IMR-90 (cell line): ENCODE measurements around the gene ARPC4. TPM values are rescaled to one million over a fixed set of nuclear protein-coding genes. Genes with fewer than 3 reads are reported as not detected.

Experiments
- ATAC-seq: fragments of 200-7000 bp; cut with Tn5 transposase; 2 replicates; pipeline ENCODE4 v1.9.1; 2020; ENCODE audit warnings: low read depth, mild to moderate bottlenecking, moderate library complexity
- BruUV-seq: library from RNA; stranded (reverse); fragments of 400-500 nt; replicated peaks from 2 replicates; lab custom pipeline; 2021; lab: Mats Ljungman, UMichigan
- CTCF ChIA-PET: fragments of 300-600 bp; formaldehyde crosslinking; extraction: SDS; loops from one replicate; lab custom pipeline; 2021; ENCODE audit warnings: antibody characterized with exemption; lab: Yijun Ruan, JAX
- POLR2A ChIA-PET: fragments of 300-600 bp; sonication (Branson Sonifier 250); formaldehyde crosslinking; loops from one replicate; lab custom pipeline; 2022; ENCODE audit warnings: antibody characterized with exemption; ENCODE audit not compliant: unreplicated experiment; lab: Charles Lee
- DNase-seq: peaks from one replicate; pipeline ENCODE4 v3.0.0; 2013
- H2AFZ ChIP-seq: replicated peaks from 2 replicates; pipeline ENCODE3; 2013; ENCODE audit warnings: low read length, mild to moderate bottlenecking; ENCODE audit not compliant: poor library complexity
- H2AK5ac ChIP-seq: 2 replicates; pipeline ENCODE4 v1.6.1; 2013; ENCODE audit warnings: low read depth, low read length, inconsistent platforms
- H2AK9ac ChIP-seq: replicated peaks from 2 replicates; pipeline ENCODE3; 2013; ENCODE audit warnings: mild to moderate bottlenecking, low read depth, low read length, moderate library complexity; ENCODE audit not compliant: poor library complexity
- H2BK120ac ChIP-seq: 2 replicates; pipeline ENCODE4 v1.6.1; 2013; ENCODE audit warnings: low read depth, low read length, inconsistent platforms
- H2BK15ac ChIP-seq: 3 replicates; pipeline ENCODE4 v1.6.1; 2013; ENCODE audit warnings: low read depth, low read length, inconsistent platforms
- H2BK20ac ChIP-seq: 2 replicates; pipeline ENCODE4 v1.6.1; 2013; ENCODE audit warnings: low read depth, mild to moderate bottlenecking, inconsistent platforms, low read length, moderate library complexity
- H2BK5ac ChIP-seq: 2 replicates; pipeline ENCODE4 v1.6.1; 2013; ENCODE audit warnings: mild to moderate bottlenecking, low read depth, low read length, inconsistent platforms; ENCODE audit not compliant: poor library complexity, severe bottlenecking
- H3K14ac ChIP-seq: replicated peaks from 2 replicates; pipeline ENCODE4 v1.6.1; 2013; ENCODE audit warnings: low read depth, low read length, inconsistent platforms
- H3K18ac ChIP-seq: 2 replicates; pipeline ENCODE4 v1.6.1; 2013; ENCODE audit warnings: low read depth, low read length, control low read depth
- H3K23ac ChIP-seq: 2 replicates; pipeline ENCODE4 v1.6.1; 2013; ENCODE audit warnings: low read depth, low read length, inconsistent platforms
- H3K27ac ChIP-seq: 2 replicates; pipeline ENCODE4 v1.5.1; 2013; ENCODE audit warnings: mild to moderate bottlenecking, control low read depth, low read length; ENCODE audit not compliant: insufficient read depth
- H3K27me3 ChIP-seq: 2 replicates; pipeline ENCODE4 v1.6.1; 2013; ENCODE audit warnings: low read length; ENCODE audit not compliant: control insufficient read depth, insufficient read depth
- H3K36me3 ChIP-seq: 2 replicates; pipeline ENCODE4 v1.6.1; 2013; ENCODE audit warnings: low read length, mixed read lengths; ENCODE audit not compliant: control insufficient read depth, insufficient read depth
- H3K4ac ChIP-seq: 2 replicates; pipeline ENCODE4 v1.6.1; 2013; ENCODE audit warnings: low read depth, low read length, inconsistent platforms
- H3K4me1 ChIP-seq: 2 replicates; pipeline ENCODE4 v1.6.1; 2013; ENCODE audit warnings: low read length, mixed read lengths; ENCODE audit not compliant: control insufficient read depth, insufficient read depth
- H3K4me2 ChIP-seq: 2 replicates; pipeline ENCODE4 v1.6.1; 2013; ENCODE audit warnings: low read depth, mild to moderate bottlenecking, control low read depth, low read length, moderate library complexity
- H3K4me3 ChIP-seq: 2 replicates; pipeline ENCODE4 v1.5.1; 2013; ENCODE audit warnings: low read depth, mild to moderate bottlenecking, control low read depth, low read length, moderate library complexity; ENCODE audit not compliant: insufficient read depth
- H3K56ac ChIP-seq: 2 replicates; pipeline ENCODE4 v1.6.1; 2013; ENCODE audit warnings: low read length, inconsistent platforms; ENCODE audit not compliant: insufficient read depth; ENCODE audit errors: extremely low read depth
- H3K79me1 ChIP-seq, 2 experiments: 2 replicates each; pipeline ENCODE4 v1.6.1; 2013; ENCODE audit warnings: low read length in 2 of 2, inconsistent platforms in 1 of 2, low read depth in 1 of 2
- H3K9ac ChIP-seq: 2 replicates; pipeline ENCODE4 v1.6.1; 2013; ENCODE audit warnings: low read depth, low read length, control low read depth
- H3K9me1 ChIP-seq: 2 replicates; pipeline ENCODE4 v1.6.1; 2013; ENCODE audit warnings: low read length, inconsistent platforms; ENCODE audit not compliant: insufficient read depth
- H3K9me3 ChIP-seq: 2 replicates; pipeline ENCODE4 v1.6.1; 2013; ENCODE audit warnings: low read length; ENCODE audit not compliant: control insufficient read depth, insufficient read depth
- H4K20me1 ChIP-seq: 2 replicates; pipeline ENCODE4 v1.6.1; 2013; ENCODE audit warnings: low read length, inconsistent platforms; ENCODE audit not compliant: insufficient read depth
- H4K5ac ChIP-seq: 2 replicates; pipeline ENCODE4 v1.6.1; 2013; ENCODE audit warnings: mild to moderate bottlenecking, low read depth, low read length, control low read depth
- H4K8ac ChIP-seq, 2 experiments: 2 replicates each; pipeline ENCODE4 v1.6.1; 2013; ENCODE audit warnings: low read depth in 2 of 2, low read length in 2 of 2, control low read depth in 1 of 2, inconsistent platforms in 1 of 2
- H4K91ac ChIP-seq: 2 replicates; pipeline ENCODE4 v1.6.1; 2013; ENCODE audit warnings: low read depth, low read length, inconsistent platforms; ENCODE audit not compliant: insufficient read depth
- BHLHE40 ChIP-seq: fragments of 150-350 bp; IDR thresholded peaks from 2 replicates; pipeline ENCODE4 v1.6.1; 2016; ENCODE audit warnings: mild to moderate bottlenecking, low read depth, low read length
- CTCF ChIP-seq: conservative IDR thresholded peaks from 2 replicates; pipeline ENCODE4 v1.5.1; 2012; ENCODE audit warnings: mild to moderate bottlenecking, low read depth, low read length, improper control_type of control experiment
- WGBS, 2 experiments: methylation state at CpG; one replicate each; pipeline versions ENCODE4 v1.1.5 to v1.1.7; 2013; ENCODE audit warnings: missing lambda C conversion rate in 2 of 2; ENCODE audit not compliant: insufficient read length in 1 of 2; ENCODE audit errors: extremely low coverage in 2 of 2; 5-methylcytosine and 5-hydroxymethylcytosine counted together
- dilution Hi-C: fragments of 300-500 bp; cut with HindIII; formaldehyde crosslinking; loops from one replicate; pipeline ENCODE4 v1.14.3; 2018; ENCODE audit warnings: low sequenced_read_pairs; ENCODE audit not compliant: unreplicated experiment
- in situ Hi-C: fragments of 300-500 bp; cut with MboI; formaldehyde crosslinking; loops from 3 replicates; pipeline ENCODE4 v1.14.3; 2019; ENCODE audit warnings: low sequenced_read_pairs, inconsistent platforms, mixed read lengths
- intact Hi-C: fragments of 100-400 bp; cut with micrococcal nuclease; formaldehyde crosslinking; loops from 2 replicates; pipeline ENCODE4 v1.10.0; 2022
- polyA plus RNA-seq, 3 experiments: library from polyadenylated mRNA; depleted of rRNA; stranded (reverse); fragments of >200 nt; gene quantifications; 2 replicates each; pipeline ENCODE4 v1.2.3, GENCODE V29; 2012; ENCODE audit warnings: low replicate concordance in 1 of 3
- total RNA-seq: library from RNA; depleted of rRNA; stranded (reverse); fragments of >200 nt; gene quantifications from 2 replicates; pipeline ENCODE4 v1.2.3, GENCODE V29; 2012

Gene ARPC4
- total and polyA plus RNA-seq, 2 of the 4 experiments (the other 2 are of a cell fraction) = 188 to 383 TPM

DNA sequence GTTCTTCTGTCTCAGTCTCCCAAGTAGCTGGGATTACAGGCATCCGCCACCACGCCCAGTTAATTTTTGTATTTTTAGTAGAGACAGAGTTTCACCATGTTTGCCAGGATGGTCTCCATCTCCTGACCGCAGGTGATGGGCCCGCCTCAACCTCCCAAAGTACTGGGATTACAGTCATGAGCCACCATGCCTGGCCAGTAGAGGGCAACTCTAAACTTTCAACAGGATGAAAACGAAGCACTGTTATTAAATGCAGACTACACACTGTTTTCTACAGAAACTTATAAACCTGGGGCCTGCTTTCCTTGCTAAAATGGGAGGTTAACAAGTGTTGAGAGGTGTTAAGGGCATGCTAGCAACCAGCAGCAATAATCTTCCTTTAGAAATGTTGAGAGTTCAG is 7.6 kb downstream of the ARPC4 start:
- DNase-seq (no peak), ATAC-seq (no peak)
- Histone ChIP-seq H3K9me1 (peaks cover 9% of the 10 kb centered on the region), H2BK15ac (no peak overlapping the region), H4K91ac (no peak overlapping the region), H3K4me2 (no peak overlapping the region), H3K4me3 (no peak overlapping the region), H3K23ac (no peak overlapping the region), H3K14ac (no peak overlapping the region), H3K79me1 (peaks cover 35 to 57% of the 10 kb centered on the region in 2 experiments), H3K27ac (no peak overlapping the region), H2AFZ (no peak overlapping the region), H3K18ac (no peak overlapping the region), H2BK120ac (no peak overlapping the region), H2BK5ac (no peak overlapping the region), H4K5ac (no peak overlapping the region), H4K20me1 (peaks cover 35% of the 10 kb centered on the region; the same call in 1 of the 2 replicates), H3K9me3 (no peaks in the 10 kb centered on the region), H2AK9ac (no peak overlapping the region), H2AK5ac (no peak overlapping the region), H4K8ac (no peak overlapping the region), H2BK20ac (no peak overlapping the region), H3K36me3 (peaks cover 68% of the 10 kb centered on the region), H3K4ac (no peak overlapping the region), H3K27me3 (no peaks in the 10 kb centered on the region), H3K4me1 (peaks cover 8% of the 10 kb centered on the region), H3K56ac (no peak overlapping the region), H3K9ac (no peak overlapping the region)
- CTCF ChIA-PET = no interaction called here
- intact Hi-C loops (no loop called here), dilution Hi-C loops (no loop called here), in situ Hi-C loops (no loop called here)
- BruUV-seq = no TSS peak
- TF ChIP-seq CTCF (peak; percentile 18; the same call in 1 of the 2 replicates), BHLHE40 (no peak)
- POLR2A ChIA-PET = no interaction called here
- WGBS, 2 experiments = no CpG with 5 or more reads among the region's 5 CpGs
